22Rv1 (cell line): Measurements from ENCODE around the gene CSNK2A2.

Experiments used
- H3K27ac ChIP-seq: fragments of 450-650 bp; 2 replicates; pipeline ENCODE4 v1.5.1; 2017
- CTCF ChIP-seq: fragments of 450-650 bp; IDR thresholded peaks from 2 replicates; pipeline ENCODE4 v1.5.1; 2017; ENCODE audit warnings: mild to moderate bottlenecking
- ZFX ChIP-seq: fragments of 450-650 bp; IDR thresholded peaks from 2 replicates; pipeline ENCODE4 v1.6.1; 2017; ENCODE audit warnings: antibody characterized with exemption, borderline replicate concordance

The CSNK2A2 gene

GRCh38 chr16:58198803-58199411 lies 1.0 kb upstream of the CSNK2A2 start:
- TF ChIP-seq ZFX = no peak
- TF ChIP-seq CTCF = no peak

GRCh38 chr16:58197314-58198012 lies 443 bp downstream of the CSNK2A2 start:
- TF ChIP-seq CTCF = no peak
- TF ChIP-seq ZFX = no peak
- H3K27ac ChIP-seq = peak overlapping the region; percentile 18; the same call in 1 of the 2 replicates

More at GRCh38 chr16:58198803-58199411, 1.0 kb upstream of the CSNK2A2 start:
- no peak overlapping the region for H3K27ac ChIP-seq

- peak overlapping the region; percentile 18; the same call in 1 of the 2 replicates for H3K27ac ChIP-seq
- TF ChIP-seq ZFX (no peak), CTCF (no peak)
These were observed 1.0 kb downstream of the CSNK2A2 start for GRCh38 chr16:58196898-58197313.

DNA sequence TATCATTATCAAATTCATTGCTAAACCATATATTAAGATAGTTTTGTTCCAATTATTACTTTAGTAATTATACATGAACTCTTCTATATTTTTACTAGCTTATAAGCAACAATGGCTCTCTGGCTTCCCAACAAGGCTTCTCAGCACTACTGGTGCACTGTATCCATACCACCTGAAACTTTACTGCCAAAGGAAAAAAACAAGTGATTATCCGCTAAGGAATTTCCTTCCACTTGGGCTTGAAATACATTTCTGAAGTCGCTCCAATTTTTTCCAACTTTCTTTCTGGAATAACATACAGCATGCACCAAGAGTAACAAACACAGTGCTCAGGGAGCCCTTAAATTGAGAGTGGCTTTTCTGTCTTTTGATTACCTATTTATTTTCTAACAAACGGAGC lies 2.1 kb downstream of the CSNK2A2 start:
- no peak for TF ChIP-seq CTCF
- no peak for TF ChIP-seq ZFX
- H3K27ac ChIP-seq = no peak overlapping the region

- no peak overlapping the region for H3K27ac ChIP-seq
- TF ChIP-seq ZFX (no peak), CTCF (no peak)
These were observed 2.6 kb downstream of the CSNK2A2 start for GRCh38 chr16:58195344-58195743.

- TF ChIP-seq ZFX = no peak
- TF ChIP-seq CTCF = no peak
- H3K27ac ChIP-seq = no peak overlapping the region
These were observed 3.1 kb downstream of the CSNK2A2 start for GRCh38 chr16:58194790-58195189.

- no peak overlapping the region for H3K27ac ChIP-seq
- TF ChIP-seq ZFX (no peak), CTCF (no peak)
These were observed 10.1 kb downstream of the CSNK2A2 start for GRCh38 chr16:58187665-58188421.
